HG03175 (cell line): ENCODE measurements around the gene PRKG1.

Source experiments
- ATAC-seq: cut with Tn5 transposase; IDR thresholded peaks from one replicate; pipeline ENCODE4 v1.9.1; 2021; ENCODE audit warnings: mild to moderate bottlenecking, moderate library complexity; ENCODE audit not compliant: unreplicated experiment

Gene PRKG1

GRCh38 chr10:51074238-51075028 is at the start of gene PRKG1:
Gene PRKG1 (plus strand): TSS chr10:51074487.
- no peak for ATAC-seq

GRCh38 chr10:51028420-51028819 is 45.9 kb upstream of the PRKG1 start:
- no peak for ATAC-seq

DNA sequence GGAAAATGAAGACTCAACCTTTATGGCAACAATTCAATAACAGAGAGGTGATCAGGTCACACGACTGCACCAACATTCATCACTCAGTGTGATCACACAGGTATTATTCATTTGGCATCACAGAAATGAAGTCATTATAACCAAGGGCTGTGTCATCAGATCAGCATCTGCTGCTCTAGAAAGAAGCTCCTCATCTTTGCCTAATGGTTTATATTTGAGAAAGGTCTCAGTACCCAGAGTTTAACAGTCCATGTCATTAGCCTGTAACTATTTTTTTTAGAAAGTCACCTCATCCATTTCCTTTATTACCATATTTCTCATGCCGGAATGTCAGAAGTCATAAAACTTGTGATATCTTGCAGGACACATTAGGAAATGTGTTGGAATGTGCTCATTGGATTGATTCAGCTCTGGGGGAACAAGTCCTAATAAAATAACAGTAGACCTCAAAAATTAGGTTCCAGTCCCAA is 45.1 kb upstream of the PRKG1 start:
- no peak for ATAC-seq

DNA sequence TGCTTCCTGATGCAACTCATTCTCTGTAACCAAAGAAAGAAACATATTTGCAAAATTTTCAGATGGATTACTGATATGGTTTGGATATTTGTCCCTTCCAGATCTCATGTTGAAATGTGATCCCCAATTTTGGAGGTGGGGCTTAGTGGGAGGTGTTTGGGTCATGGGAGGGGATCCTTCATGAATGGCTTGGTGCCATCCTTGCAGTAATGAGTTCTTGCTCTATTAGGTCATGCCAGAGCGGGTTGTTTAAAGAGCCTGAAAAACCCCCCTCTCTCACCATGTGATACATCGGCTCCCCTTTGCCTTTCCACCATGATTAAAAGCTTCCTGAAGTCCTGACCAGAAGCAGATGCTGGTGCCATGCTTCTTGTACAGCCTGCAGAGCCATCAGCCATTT is 43.8 kb upstream of the PRKG1 start:
- ATAC-seq: no peak

DNA sequence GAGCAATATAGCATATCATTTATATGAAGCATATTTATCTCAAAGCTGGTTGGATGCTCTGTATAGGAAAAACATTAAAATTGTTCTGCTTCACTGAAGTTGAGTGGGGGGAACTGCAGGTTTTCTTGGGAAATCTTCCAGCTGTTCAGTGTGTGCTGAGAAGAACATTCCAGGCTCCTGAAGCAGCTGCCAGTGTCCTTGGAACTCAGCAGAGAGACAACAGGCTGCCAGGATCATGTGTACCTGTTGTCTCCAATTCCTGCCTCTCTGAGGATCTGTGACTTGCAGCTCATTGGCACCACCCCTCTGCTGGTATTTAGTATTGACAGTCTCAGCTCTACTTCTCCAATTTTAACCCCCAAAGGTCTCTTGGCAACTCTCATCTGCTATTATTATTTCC is 42.3 kb upstream of the PRKG1 start:
- no peak for ATAC-seq

DNA sequence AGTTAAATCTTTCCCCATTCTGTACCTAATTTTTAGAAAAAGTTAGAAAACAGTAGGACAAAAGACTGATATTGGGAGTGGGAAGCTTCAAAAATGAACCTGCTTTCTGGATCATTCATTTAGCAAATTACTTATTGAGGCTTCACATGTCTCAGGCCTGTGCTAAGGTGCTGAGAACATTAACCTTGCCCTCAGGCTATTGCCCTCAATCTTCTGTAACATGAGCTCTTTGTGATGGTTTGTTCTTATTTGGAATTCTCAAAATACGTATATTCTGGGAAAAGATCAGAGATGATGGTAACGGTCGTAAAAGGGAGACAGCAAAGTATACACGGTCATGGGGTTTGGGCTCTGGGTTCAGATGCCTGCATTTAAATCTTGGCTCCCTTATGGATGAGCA is 39.5 kb upstream of the PRKG1 start:
- no peak for ATAC-seq

DNA sequence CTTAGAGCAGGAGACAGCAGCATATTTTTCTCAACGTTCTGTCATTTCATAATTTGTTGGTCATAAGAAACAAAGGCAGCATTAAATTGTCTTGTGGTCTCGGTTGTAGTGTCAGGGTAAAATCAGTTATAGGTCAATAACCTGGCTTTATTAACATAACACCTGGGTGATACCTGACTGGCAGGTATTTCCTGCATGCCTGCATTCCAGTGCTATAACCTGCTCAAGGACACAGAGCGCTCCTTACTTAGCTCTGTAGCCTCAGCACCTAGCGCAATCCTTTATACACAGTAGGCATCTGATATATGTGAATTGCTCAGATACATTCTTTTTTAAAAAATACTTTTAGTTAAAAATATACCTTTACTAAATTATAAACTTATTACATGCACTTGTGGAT is 38.9 kb upstream of the PRKG1 start:
- no peak for ATAC-seq

DNA sequence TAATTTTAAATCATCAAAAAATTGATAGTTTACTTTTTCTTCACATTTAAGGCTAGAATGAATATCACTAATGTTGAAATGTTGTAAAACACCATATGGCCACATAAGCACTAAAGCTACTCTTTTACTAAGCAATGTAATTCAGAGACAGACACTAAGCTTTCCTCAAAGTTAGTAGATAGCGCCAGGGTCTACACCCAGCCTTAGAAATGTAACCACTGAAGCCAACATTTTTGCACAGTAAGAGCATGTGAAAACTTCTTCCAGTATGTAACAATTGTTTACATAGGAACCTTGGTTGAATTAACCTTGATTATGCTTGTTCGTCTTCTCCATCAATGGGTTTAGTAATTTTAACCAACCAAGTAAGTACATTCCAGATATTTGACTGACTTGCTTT is 28.4 kb upstream of the PRKG1 start:
- no peak for ATAC-seq

DNA sequence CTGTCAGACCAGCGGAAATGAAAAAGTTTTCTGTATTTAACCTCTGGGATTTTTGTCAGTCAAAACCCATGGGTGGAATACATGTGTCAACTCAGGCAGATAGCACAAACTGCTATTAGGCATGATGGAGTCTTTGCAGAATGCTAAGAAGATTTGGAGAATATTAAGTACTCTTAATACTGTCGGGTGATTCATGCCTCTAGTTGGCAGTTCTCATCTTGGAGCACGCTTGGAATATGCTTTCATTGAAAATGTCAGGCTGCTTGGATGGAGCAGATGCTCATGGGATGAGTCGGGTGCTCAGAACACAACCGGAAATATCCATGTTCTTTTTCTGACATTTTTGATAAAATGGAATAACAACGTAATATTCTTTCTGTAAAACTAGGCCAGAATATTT is 27.6 kb upstream of the PRKG1 start:
- no peak for ATAC-seq

DNA sequence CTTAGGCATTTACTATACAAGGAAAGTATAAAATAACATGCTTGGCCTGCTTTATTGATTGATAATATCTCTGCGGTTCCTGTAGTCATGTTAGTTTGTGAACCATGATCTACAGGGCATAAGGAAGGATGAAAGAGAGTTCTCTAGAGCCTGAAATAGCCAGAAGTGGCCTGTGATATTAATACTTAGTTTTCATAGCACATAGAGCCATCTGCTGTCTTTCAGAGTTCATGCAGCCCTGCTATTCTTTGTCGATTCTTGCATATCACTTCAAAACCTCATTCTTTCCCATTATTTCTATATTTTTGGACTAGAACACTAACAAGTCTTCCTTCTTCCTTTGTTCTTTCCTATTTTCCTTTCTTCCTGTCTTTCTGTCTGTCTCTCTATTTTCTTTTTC is 26.4 kb upstream of the PRKG1 start:
- ATAC-seq: no peak

GRCh38 chr10:51048792-51049191 is 25.5 kb upstream of the PRKG1 start:
- ATAC-seq: no peak

GRCh38 chr10:51052163-51052562 is 22.1 kb upstream of the PRKG1 start:
- no peak for ATAC-seq

DNA sequence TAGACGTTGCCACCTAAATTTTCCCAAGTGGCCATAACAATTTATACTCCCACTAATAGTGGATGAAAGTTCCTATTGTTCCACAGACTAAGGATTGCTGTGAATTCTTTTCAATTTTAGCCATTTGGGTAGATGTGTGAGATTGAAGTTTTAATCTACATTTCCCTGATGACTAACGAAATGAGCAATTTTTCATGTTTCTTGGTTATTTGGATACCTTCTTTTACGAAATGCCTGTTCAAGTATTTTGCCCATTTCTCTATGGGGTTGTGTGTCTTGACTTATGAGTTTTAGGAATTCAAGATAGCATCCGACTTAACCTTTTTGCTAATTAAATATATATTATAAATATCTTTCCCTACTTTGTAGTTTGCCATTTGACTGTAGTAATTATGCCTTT is 16.4 kb upstream of the PRKG1 start:
- no peak for ATAC-seq

- ATAC-seq: no peak
Observed at GRCh38 chr10:51063166-51063565, 11.1 kb upstream of the PRKG1 start.

DNA sequence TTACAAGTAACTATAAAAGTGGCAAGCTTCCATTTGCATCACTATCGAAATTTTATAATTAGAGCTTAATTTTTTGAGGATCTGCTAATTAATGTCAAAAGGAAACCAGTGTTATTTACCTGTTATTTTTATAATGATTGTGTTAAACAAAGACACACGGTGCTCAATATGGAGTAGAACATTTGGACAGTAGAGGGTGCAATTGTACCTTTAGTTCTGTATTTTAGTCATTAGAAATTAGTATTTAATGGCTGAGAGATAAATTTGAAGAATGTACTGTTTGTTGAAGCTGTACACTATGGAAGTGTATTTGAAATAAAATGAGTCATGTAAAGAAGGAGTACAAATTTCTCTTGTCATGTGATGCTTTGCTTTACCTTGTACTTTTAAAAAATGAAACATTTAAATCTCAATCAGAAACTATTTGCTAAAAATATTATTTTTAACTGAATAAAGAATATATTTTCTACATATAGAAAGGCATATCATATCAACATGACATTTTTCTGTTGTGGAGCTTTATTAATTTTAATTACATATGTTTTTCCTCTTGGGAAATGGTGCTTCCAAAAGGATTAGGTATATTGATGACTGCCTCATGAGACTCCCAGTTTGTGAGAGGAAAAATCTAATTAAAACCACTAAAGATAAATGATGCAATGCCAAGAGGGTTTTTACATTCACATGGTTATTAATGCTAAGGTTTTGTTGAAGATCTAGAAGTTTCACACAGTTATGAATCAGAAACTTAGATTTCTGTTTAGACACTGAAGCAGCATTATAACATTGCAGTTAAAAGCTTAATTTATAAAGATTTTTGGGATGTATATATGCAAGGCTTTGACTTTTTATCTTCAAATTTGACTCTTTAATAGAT is 10.4 kb upstream of the PRKG1 start:
- no peak for ATAC-seq

DNA sequence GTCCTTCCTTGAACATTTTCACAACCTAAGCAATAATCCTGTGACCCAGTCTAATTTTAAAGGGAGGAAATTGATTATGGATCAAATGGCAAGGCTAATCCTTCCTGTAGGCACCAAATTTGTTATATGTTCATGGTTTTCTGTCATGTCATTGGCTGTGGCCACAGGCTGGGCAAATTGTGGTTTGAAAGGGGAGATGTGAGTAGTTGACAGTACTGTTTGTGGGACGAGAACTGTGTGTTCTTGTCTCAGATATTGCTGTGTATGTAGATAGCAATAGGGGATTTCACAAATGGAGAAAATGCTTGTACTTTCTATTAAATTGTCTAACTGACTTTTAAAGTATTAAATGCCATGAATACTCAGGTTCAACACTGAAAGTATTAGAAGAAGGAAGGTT is 8.1 kb upstream of the PRKG1 start:
- ATAC-seq: no peak

- ATAC-seq: no peak
Observed at GRCh38 chr10:51072210-51072609, 2.1 kb upstream of the PRKG1 start.

GRCh38 chr10:51072921-51073434 is 1.3 kb upstream of the PRKG1 start:
- no peak for ATAC-seq

DNA sequence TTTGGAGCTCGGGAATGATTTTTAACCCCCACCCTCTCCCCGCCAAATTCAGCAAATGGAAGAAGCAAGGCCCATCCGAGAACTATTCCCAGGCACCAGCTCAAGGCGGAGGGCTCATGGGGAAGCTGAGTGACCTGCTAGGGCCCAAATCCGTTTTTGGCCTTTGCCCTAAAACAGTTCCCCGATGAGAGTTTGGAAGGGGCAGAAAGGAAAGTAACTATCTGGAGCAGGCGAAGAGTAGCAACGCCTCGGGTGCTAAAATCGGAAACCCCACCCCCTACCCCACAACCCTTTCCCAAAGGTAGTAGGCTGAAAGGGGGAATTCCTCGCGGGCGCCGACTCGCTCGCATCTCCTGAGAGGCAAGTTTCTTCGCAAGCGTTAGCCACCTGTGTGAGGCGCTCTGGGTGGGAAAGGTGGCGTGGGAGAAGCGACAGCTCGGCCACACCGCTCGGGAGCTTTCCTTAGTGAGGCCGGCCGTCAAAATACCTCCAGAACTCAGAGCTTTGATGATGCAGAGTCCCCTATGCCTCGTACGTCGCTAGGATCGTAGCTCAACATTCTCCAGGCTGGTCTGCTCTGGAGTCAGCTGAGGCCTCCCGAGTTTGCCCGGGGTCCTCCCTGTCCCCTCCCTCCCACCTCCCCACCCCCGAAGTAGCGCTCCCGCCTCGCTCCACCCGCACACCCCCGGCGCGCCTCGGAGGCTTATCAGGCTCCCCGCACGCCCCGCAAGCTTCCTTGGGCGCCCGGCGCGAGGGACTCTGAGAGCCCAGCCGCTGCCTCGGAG is 642 bp upstream of the PRKG1 start:
- ATAC-seq: no peak

DNA sequence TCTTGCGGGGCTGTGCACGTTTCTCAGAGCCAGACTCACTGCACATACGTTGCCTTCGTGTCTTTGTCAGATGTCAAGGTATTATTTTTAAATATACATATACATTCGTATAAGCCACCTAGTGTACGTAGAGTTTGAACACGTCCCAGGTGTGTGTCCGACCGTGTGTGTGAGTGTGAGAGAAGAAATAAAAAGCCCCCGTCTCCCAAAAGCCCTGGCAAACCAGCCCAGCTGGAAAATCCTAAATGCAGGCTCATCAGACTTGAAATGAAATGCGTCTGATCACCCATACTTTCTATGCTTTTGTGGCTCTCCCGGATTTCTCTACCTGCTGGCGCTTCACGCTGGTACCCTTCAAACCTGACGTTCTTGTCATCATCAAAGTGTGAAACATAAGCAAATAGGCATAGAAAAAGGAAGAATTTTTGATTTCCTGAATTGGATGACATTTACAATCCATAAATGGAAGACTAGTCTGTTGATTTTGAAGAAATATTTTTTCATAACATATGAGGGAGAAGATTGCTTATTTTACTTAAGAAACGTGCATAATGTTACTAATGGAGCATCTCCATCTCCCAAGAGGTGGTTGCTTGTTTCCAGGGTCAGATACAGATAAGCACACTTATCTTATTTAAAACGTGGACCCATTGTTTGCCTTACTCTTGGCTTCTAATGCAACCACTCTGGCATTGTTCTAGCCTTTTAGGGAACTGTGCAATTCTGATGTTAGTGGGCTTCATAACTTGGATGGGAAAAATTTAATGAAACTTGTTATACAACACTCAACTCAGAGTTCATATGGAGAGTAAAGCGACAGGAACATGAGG is 971 bp downstream of the PRKG1 start:
- no peak for ATAC-seq
